ENCODE measurements around the gene PLSCR4.

Gene PLSCR4

DNA sequence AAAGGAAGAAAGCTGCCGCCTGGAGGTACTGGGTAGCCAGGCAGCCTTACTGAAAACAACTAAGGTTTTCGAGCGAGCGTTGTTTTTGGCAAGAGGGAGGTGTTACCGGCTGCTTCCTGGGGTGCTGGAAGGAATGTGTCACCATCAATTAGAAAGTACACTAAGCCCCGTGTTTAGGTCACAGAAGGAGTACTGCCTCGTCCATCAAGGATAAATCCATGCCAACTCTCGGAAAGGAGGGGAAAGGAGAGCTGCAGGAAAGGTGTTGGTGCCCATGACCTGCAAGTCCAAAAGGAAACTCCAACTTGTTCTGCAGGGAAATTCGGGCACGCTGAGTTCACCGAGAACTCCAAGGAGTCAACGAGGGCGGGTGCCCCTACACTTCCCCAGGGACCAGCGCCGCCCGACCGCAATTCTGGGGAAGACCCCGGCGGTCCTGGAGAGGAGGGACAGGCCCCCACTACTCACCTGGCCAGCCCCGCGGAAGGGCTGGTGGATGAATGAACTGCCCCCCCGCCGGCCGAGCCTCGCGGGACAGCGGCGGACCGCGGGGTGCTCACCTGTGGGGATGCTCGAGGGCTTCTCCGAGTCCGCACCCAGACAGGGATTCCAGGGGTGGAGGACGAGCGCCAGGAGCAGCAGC lies 90.5 kb downstream of the PLSCR4 start:
- peak; percentile 74 for DNase-seq

DNA sequence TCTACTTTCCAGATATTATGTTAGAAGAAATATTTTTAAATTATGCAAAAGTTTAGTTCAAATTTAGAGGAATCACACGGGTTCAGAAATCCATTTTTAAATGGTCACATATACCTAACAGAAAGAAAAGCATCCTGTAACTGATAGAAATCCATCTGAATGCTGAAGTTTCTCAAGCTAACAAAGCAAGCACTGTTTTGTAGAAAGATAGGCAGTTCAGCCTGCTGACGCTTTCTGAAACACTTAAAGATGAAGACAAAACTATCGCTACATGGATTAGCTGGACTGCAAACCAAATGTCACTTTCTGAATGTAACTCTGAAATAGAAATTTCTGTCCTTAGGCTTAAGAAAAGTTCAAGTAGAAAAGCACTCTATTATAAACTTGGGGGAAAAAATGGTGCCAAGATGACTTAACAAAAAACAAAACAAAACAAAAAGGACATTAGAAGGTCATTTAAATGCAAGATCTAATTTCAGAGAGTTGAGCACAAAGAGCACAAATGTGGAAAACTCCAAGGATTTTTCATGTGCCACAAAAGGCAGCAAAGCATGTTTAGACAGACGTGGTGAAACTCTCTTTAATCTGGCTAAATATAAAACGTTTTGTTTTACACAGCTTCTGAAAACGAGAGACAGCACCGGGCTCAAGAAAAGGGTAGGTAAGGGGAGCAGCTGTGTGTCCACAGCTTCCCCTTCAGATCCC lies 91.1 kb downstream of the PLSCR4 start:
- no peak for DNase-seq

- no peak for DNase-seq
Observed at GRCh38 chr3:146159037-146159436, 91.9 kb downstream of the PLSCR4 start.

GRCh38 chr3:146157325-146158060 lies 93.4 kb downstream of the PLSCR4 start:
- DNase-seq: no peak

GRCh38 chr3:146156666-146157314 lies 94.1 kb downstream of the PLSCR4 start:
- DNase-seq: no peak

- DNase-seq: no peak
Observed at GRCh38 chr3:146156095-146156494, 94.8 kb downstream of the PLSCR4 start.

DNA sequence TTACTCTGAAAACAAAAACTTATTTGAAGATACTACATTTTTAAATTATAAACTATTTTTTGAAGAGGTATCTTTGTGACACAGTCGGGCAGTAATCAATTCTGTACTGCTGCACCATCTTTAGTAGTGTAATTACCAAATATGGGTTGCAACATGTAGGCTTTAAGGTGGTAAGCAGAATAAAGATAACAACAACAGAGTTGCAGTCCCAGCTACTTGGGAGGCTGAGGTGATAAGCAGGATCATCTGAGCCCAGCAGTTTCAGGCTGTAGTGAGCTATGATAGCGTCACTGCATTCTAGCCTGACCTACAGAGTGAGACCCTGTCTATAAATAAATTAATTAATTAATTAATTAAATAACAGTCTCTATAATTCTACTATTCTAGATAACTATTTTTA lies 95.9 kb downstream of the PLSCR4 start:
- no peak for DNase-seq

DNA sequence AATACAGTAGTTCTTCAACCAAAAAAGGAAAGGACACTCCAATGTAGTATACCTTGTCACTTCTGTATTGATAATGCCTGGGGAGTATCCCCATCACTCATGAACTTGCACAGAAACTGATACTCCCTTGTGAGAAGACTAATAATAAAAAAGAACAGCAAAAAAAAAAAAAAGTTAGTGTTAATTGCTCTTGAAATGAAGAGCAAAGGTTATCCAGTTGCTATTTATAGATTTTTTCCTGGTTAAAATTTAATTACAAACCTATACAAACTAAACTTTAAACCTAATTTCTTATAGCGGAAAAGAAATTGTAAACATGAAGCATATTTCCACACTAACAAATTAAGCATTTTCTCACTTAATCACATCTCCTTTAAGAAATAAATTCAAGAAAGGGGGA lies 96.6 kb downstream of the PLSCR4 start:
- no peak for DNase-seq

GRCh38 chr3:146153429-146153828 lies 97.5 kb downstream of the PLSCR4 start:
- DNase-seq: no peak

DNA sequence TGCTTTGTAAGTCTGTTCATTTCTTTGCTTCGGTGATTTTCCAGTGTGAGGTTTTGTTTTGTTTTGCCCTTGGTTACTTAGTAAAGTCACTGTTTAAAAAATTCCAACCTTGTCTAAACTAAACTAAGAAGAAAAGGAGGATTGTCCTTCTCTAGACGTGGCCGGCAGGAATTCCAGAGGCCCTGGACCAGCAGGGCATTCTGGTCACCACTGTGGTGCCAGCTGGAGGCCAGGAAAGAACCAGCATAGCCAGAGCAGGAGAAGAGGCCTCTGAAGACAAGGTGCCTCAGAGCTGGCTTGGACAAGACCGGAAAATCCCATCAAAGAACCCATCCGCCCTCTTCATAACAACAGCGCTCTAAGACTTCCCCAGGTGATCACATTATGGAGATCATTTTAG lies 98.1 kb downstream of the PLSCR4 start:
- DNase-seq: no peak

DNA sequence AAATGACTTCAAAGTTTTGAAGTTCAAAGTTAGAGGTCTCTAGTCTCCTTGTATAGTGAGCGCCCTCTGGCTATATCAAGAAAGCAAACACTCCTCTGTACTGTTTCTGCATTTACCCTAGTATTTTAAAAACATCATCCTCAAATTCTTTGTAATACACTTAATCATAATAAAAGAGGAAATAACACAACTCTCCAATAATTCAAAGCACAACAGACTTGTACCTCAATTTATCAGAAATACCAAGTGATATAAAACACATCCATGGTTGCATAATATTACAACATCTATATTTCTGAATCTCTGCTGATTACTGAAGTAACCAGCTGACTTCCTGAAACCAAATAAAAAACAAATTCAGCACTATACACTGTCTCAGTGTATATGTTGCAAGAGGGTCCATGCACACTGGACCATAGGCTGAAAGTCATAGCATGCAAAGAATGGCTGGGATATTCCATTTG lies 102.4 kb downstream of the PLSCR4 start:
- no peak for DNase-seq

GRCh38 chr3:146145642-146146041 lies 105.3 kb downstream of the PLSCR4 start:
- DNase-seq: no peak

- DNase-seq: no peak
Observed at GRCh38 chr3:146142757-146143156, 108.1 kb downstream of the PLSCR4 start.
